Brain pericyte (primary cell): ENCODE data around the gene CNTN4.

Experiments
- DNase-seq: peaks from one replicate; pipeline ENCODE4 v3.0.0-alpha.2; 2012; ENCODE audit warnings: low read depth, low spot score

The CNTN4 gene

DNA sequence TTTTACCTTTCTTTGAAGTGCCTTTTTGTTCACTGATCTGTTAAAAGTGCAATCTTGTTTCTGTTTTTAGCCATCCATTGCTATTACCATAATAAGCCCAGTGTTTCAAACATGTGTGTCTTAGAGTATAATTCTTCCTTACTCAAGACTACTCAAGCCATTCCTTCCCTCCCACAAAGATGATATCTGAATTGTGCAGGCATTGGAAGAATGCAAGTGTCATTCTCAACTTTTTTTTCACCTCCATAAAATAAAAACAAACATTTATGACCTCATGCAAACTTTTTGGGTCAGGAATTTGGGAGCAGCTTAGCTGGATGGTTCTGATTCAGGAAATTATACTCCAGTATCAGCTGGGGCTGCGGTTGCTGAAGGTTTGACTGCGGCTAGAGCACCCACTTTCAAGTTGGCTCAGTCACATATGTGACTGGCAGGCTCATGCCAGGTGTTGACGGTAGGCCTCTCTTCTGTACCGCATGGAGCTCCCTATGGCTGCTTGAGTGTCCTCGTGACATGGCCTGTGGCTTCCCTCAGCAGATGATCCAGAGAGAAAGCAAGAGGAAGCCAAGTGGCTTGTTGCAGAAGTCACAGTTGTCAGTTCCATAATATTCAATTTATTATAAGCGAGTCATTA, 490.8 kb downstream of the CNTN4 start:
- no peak for DNase-seq

DNA sequence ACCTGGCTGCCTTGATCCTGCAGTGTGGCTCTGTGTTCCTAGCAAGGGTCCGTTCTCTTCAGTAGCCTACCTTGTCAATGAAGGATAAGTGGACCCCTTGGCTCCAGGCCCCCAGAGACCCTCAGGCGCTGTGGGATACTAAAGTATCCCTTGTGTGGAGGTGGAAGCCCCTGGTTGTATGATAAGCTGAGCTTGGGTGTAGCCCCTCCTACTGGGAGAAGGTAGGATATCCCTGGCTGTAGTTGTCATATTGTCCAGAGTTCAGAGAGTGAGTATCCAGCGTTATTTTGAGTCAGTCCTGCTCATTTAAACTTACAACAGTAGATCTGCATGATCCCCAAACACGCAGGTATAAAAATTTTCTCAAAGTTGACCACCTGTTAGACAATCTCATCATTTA, 496.8 kb downstream of the CNTN4 start:
- DNase-seq = no peak

DNA sequence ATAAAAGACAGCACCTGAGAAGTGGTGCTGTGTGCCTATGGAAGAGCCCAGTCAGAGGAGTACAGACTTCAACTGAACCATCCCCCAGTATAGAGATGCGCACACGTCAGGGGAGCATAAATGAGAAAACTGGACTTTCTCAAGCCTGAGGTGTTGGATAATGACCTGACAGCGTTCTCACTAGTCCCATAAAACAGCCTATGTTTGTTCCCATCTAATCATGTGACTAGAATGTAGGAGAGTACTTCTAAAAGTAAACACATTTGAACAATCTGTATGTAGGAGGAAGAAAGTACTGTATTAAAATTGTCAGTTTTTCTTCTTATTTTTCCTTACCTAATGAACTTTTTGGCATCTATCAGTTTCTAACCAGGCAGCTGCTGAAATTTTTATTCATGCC, 498.9 kb downstream of the CNTN4 start:
- DNase-seq = no peak

DNA sequence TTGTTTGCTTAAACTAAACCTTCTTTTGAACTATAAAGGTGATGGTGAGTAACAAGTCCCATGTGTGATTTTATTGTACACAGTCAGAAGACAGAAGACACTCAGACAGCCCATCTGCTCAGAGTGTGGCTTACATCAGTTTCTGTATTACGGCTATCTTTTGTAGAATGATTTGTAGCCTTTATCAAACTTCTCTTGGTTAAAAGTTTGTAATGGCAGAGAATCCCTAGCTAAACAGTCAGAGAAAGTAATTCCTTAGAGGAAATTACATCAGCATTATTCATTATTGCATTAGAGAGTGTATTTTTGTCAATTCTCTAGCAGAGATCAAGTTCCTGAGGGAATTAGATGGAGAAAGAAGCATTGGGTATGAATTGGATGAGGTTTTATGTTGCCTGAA, 500.8 kb downstream of the CNTN4 start:
- DNase-seq = no peak

DNA sequence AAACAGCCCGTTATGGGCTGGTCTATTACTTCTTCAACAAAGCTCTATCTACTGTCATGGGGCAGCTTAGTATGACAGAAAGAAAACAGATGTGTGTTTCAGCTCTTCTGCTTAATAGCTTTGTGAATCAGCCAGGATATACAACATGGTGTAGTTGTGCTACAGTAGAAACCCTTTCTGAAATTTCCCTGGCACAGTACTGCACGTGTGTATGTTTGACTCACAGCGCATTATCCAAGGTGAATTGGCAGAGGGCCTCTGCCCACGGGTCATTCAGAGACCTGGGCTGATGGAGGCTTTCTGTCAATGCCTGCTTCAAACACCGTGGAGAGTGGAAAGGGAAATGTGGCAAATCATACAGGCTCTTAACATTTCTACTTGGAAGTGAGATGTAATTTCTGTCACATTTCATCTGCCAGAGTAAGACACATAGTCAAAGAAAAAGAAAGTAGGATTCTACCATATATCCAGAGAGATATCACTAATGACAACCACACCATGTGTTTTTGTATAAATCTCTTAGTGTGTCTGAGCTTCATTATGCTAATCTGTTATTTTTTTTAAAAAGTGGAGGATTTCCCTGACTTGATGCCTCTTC, 505.1 kb downstream of the CNTN4 start:
- DNase-seq = no peak

DNA sequence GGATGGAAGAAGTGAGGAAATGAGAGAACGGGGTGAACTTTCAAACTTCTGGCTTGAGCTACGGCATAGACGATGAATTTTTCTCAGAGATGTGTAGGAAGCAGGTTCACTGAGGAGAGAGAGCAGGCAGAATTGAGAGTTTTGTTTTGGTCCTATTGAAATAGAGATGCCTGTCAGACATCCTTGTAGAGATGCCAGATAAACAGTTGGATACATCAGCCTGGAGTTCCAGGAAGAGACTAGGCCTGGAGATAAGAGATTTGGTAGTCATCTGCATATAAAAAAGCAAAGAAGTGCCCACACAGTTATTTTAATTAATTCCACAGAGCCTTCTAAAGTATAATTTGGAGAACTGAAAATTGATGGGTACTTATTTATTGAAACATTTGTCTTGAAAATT, 515.9 kb downstream of the CNTN4 start:
- no peak for DNase-seq

DNA sequence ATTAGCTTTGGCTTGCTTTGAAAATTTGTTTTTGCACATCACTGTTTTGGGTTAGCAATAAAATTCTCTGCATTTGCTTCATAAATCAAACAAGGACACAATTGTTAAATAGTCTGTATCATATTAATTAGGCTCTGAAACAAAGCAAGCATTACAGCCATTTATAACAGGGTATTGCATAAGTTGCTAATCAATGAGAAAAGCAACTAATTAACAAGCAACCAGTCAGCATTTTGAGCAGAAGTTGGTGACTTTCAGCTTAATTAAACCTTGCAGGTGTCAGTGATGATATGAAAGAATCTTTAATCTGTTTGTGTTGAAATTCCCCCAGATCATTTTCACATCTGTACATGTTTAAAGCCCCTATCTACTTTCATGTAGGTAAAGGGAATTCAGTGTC, 516.4 kb downstream of the CNTN4 start:
- no peak for DNase-seq

DNA sequence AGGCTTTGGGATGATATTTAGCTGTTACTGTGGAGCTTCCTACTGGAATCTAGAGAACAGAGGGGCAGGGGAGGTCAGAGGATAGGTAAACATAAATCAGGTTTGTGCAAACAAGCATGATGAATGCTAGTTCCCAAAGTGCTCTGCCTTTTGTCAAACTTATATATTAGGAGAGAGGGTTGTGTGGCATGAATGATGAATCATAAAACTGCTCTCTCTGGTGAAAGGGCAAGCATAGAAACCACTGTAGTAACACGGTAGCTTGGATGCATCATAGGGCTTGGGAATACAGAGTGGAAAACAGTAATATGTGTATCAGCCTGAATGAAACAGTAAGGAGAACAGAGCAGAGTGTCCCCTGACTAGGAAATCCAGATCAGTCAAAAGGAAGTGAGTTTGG, 524.8 kb downstream of the CNTN4 start:
- no peak for DNase-seq

DNA sequence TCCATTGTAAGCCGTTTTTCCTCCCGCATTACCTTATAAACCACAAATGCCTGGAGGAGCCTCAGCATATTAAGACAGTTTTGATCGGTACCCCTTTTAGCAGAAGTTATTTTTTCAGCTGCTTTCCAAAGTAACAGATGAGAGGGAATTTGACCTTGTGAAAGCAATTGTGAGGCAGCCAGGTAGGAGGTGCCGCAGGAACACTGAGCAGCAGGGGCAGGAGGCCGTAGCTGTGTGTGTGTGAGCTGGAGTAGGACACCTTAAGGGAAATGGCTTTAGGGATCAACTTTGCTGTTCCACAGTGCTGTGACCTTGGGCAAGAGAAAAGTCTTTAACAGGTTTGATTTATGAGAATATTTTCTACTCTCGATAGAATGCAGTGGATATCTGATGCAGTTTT, 529.5 kb downstream of the CNTN4 start:
- DNase-seq = no peak

DNA sequence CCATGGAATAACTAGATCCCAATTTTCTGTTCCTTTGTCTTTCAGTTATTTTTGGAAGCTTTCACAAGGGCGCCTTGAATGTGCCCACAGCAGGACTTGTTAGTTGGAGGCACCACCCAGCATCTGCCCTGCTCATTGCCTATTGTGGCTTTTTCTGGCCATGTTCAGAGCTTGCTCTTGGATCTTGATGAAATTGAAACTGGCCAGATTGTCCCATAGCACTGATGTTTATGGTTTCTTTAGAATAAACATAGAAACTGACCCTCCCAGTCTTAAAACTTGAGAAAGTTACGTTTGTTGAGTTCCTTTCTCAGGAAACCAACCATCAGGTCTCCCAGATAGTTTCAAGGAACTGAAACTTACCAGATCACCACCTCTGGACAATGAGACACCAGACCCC, 536.8 kb downstream of the CNTN4 start:
- DNase-seq = no peak

DNA sequence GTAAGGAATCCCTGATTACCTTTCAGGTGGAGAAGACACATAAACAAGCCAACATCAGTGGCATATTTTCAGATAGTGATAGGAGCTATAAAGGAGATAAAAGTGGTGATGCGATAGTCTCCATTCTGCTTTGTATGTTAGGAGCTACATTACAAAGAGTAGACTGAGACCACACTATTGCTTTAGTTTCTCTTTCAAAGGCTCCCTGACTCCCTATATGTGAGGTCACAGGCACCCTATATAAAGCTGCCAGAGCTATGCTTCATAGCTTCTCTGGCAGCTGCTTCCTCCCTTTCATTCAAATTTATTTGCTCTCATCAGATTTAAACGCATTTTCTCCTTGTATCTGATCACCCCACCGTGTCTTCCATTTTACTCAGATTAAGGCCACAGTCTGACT, 544.9 kb downstream of the CNTN4 start:
- no peak for DNase-seq

DNA sequence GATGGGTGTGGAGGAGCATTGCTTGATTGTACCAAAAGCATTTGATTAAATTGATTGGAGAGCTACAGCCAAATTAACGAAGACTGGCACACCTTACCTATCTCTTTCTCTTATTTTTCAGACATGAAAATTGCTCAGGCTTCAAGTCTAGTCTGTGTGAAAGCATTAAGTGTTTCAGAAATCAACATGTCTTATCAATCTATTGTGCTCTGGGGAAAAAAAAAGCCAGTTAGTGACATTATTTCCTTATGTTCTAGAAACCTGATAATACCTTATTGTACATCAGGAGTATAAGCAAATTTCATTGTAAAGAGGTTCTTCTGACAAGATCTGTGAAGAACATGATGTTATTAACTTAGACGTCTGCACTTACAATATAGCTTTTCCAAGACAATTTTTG, 546.3 kb downstream of the CNTN4 start:
- DNase-seq = no peak

DNA sequence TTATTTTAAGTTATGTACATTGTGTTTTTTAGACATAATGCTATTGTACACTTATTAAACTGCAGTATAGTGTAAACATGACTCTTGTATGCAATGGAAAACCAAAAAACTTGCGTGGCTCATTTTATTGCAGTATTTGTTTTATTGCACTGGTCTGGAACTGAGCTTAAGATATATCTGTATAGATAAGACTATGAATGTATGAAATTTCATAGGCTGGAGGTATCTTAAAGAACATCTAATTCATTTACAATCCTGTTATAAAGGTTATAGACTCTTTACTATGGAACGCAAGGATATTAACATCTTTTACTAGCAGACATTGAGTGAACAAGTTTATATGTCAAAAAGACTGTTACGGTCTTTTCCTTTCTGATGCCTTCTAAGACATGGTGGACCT, 552.1 kb downstream of the CNTN4 start:
- no peak for DNase-seq

DNA sequence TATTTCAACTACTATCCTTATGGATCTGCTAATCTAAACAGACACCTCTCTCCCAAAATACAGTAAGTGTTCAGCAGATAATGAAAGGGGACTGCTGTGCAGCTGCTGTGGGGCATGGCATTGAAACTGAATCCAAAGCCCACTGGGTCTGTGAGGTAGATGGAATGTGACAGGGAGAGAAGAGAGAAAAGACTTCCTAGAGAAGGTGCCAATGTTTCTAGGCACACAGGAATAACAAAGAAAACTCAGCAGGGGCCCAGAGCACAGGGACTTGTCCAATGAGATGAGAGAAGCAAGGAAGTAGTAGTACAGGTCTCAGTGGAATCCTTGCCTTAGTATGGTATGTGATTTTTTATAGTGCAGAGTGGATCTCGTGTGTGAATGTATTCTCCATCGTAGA, 553.7 kb downstream of the CNTN4 start:
- DNase-seq = no peak

DNA sequence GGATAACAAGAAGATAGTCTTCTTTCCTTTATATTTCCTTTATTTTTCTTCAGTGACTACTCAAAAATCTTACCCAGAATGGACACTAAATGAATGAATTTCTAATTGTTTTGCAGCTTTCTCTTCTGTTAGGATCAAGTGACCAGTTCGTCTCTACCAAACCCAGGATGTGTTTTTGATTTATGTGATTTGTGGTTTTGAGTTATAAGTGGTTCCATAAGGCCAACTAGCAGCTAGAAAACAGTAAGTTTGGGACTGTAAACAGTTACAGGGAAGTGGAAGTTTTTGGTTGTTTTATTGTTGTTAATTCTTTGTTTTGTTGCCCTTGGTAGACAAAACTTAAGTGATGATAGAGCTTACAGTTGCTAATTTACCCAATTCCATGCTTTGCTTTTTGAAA, 555.0 kb downstream of the CNTN4 start:
- no peak for DNase-seq

DNA sequence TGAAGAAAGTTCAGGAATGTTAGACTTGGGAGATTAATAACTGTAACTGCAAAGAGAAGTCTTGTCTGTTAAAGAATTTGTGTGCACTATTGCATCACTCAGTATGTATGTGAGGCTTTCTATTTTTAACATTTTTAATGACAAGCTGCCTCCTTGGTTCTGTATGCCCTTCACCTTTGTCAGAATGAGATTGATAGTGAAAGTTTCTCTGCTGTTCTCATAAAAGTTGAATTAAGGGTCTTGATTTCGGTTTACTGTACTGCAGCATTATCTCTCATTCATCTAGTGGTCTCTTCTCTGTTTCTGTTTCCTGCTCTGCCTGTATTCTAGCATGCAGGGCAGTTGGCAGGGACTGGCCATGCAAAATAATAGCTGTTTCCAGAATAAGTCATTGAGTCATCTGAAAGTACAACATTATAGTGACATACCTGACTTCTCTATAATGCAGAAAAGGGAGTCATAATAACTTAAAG, 556.6 kb downstream of the CNTN4 start:
- no peak for DNase-seq

DNA sequence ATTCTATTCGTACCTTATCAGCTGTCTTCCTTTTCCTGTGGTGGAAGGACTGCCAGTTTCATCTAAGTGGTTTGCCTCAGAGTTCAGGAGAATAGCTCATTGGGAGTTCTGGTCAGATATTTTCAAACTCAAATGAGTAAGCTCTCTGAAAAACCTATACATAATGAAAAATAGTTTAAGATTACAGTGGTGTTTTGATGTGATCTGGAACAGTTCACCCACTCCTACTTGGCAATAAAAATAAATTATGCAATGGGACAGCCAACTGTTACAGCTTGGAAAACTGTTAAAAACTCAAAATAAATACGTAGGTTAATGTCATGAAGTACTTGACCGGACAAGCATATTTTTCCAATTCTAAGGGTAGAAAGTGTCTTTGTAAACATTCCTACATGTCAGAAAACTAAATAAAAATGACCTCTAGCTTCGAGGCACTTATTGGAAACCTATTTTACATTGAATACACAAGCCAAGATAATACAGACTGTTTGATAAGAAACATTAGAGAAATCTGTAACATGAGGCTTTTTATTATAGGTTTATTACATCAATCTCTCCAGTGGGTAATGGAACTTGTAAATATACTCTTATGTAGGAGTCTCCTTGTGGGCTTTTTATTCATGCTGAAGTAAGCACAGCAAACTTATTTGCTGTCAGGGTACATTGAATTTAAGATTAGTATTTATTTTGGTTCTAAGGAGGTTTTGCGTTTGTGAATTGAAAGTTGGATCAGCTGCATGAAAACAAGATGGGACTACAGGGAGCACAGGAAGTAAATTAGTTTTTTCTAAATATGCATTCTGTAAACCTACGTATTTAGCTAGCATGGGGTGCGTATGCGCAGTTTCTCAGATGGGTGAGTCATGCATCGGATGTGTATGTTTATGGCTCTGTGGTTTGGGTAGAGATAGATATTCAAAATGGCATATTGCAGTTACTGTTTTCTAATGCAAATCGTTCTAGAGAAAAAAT, 558.4 kb downstream of the CNTN4 start:
- DNase-seq = no peak

DNA sequence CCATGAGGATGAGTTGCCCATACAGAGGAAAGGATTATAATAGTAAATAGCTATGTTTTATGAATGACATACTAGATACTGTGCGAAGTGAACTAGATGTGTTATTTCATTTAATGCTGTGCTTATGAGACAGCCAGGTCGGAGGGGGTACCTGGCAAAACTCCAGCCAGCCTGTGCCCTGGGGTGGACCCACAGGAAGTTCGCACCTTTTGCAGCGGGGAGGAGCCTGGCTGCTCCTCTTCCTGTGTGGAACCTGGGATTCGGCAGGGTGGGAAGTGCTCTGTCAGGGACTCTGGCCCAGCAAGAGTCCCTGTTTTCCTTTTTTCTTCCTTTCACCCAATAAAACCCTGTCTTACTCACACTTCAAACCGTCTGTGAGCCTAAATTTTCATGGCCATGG, 559.3 kb downstream of the CNTN4 start:
- no peak for DNase-seq

DNA sequence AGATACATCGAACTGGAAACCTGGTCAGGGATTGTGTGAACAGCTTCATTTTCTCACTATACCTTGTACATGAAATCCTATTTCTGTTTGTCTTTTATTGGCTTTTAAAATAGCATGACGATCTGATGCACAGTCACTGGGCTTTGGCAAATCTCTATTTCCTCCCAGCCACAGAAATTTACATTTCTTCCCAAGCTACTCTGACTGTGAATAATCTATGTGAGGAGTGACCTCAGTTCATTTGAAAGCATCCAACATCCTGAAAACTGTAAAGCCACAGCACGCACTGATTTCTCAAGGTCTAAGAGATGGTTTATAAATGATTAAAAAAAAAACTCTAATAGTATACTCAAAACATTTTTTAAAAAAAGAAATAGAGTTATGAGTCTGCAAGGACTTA, 561.2 kb downstream of the CNTN4 start:
- DNase-seq = no peak

DNA sequence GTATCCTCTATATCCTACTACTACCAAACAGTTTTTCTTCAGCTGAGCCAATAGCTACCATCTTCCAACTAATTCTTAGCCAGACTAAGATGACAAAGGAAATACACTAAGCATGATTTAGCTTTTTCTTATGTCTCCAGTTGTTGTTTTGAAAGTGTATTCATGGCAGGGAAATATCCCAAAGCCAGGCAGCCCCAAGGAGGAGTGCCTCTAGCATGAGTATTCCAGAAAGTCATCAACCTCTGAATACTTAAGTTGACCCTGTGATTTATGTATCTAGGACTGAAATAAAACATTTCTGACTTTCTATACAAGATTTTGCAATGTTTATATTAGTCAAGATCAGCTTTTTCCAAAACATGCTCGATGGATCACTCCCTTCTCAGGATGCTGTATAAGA, 562.4 kb downstream of the CNTN4 start:
- DNase-seq = no peak

DNA sequence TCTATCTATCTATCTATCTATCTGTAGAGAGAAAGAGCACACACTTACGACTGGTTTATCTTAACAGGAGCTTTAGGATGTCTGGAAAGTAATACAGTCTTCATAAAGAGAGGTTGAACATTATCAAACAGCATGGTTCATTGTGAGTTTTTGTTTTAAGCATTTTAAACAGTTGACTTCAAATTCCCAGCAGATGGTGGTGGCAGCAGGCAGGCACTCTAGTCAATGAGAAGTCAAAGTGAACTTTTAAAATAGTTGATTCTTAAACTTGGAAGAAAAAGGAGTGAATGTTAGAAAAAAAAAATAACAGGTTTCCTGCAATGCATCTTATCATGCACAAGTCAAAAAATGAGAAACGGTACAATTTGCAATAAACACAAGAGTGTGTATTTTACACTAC, 578.8 kb downstream of the CNTN4 start:
- no peak for DNase-seq

DNA sequence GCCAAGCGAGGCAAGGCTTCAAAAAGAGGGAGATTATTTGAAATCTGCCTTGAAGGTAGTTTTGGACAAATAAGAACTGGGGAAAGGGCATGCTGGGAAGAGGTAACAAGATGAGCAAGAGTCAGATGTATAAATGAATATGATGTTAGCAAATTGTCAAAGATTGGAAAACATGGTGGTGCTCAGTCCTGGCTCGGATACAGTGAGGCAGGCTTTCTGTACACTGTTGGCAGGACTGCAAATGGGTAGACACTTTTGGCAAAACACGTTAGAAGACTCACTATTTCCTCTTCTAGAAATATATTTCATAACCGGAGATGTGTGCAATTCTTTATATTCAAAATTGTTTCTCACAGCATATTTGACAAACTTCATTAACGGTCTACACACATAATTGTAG, 581.6 kb downstream of the CNTN4 start:
- DNase-seq = no peak

DNA sequence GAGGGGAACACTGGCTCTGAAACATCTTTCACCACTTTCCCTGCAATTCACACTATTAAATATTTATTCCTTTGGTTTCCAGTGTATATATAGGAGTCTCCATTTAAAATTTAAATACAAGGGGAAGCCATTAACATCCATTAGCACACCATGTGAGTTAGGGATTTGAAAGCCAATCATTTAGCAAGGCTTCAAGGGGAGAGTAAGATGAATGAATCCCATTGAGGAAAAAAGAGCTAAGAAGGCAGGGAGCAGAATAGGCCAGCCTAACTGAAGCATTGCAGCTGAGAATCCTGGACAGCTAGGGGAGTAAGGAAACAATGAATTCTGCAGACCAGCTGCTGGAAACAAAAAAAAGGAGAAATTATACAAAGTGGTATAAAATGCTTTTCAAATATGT, 585.4 kb downstream of the CNTN4 start:
- DNase-seq = no peak
